GM18858 (cell line): ENCODE data around the gene TPP2.

Source experiments
- ATAC-seq: cut with Tn5 transposase; IDR thresholded peaks from one replicate; pipeline ENCODE4 v1.9.1; 2021; ENCODE audit not compliant: unreplicated experiment

TPP2 gene

DNA sequence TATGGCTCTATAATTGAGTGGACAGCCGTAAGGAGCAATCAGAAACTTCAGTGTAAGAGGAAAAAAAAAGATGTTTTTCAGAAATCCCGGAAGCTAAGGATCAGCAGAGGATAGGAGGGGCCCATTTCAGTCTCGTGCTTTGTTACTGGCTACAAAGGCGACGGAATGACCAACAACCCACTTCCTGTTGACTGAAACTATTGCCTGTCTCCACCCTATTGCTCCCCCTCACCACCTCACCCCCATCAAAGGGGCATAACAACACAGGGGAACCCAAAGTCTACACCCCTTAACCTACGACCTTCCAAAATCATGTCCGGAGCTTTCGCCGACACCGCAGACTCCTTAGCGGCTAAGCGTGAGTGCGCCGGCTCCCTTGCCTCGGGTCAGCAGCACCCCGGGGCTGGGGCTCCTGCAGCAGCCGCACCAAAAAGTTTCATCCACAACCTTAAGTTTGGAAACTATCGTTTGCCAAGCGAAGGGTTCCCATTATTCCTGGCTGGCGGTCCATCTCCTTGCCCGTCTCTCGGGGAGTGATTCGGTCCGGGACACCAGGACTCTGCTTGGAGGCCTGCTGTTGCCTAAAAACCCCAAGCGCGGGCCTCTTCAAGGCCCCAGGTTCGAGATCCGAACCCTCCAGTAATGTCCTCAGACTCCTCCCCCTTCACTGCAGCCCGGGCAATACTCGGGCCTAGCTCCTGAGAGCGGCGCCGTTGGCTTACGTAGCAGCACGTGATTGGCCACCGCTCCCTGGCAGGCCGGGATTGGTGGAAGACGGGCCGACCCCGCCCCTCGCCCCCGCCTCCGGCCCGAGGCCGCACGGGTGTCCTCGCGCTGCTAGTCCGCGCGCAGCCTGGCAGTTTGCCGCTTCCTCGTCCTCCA, at the start of gene TPP2:
TPP2 (plus strand) TSS at position 840 of the 882 bp plus-strand sequence. CDS start 53 bp downstream, outside the sequence.
- peak; percentile 74 for ATAC-seq

DNA sequence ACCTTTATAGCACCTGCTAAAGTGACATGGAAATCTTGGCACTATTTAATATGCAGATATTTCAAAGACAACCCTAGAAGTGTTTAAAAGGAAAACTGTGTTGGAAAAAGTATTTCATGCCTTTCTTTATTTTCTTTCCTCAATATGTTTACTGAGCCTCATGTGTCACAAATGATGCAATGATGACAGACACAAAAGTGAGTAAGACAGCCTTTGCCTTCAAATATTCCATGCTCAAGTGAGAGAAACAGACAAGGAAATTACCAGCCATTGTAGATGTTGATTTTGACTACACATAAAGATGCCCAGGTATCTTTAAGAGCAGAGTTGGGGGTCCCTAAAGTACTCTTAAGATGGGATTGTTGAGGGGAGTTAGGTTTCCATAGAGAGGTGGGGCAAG, 48.0 kb upstream of the TPP2 start:
- no peak for ATAC-seq

DNA sequence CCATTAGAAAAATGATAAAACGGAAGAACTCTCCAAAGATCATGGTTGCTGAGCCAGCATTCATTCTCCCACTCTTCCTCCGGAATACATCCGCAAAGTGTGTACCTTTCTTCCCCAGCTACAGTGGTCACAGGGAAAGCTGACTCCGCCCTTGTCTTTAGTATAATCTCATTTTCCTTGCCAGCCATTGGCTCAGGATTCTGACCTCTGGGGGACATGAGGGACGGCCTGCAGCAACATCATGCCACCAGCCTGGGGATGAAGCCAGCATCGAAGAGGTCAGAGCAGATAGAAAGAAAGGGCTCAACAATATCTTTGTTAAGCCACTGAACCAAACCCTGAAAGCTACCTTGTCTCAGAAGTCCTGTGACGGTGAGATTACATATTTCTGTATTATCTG, 46.3 kb upstream of the TPP2 start:
- no peak for ATAC-seq

DNA sequence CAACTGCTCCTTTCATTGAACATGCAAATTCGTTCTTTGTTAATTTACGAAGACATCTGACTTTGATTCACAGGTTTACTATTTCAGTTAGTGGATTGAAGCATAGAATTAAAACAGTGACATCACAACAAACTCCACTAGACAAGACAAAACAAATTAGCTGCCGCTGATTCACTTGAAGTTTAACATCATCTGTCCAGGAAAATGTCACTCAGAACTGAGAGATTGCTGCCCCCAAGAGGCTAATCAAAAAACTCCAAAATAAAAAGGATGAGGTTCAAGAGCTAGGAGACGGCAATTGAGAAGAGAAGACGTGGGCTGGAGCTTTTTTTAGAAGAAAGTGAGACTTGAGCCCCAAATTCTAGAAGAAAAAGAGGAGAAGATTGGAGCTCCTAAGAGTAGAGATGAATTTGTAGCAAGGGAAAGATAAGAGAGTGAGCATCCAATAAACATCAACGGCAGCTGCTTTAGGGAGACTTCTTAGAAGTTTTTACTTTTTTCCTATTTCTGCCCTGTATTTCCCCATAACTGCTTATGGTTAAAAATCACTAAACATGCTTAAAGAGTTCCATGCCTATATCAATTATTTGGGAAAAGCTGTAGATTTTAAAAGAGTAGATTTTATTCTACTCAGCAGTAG, 40.8 kb upstream of the TPP2 start:
- ATAC-seq, result peak; percentile 68

DNA sequence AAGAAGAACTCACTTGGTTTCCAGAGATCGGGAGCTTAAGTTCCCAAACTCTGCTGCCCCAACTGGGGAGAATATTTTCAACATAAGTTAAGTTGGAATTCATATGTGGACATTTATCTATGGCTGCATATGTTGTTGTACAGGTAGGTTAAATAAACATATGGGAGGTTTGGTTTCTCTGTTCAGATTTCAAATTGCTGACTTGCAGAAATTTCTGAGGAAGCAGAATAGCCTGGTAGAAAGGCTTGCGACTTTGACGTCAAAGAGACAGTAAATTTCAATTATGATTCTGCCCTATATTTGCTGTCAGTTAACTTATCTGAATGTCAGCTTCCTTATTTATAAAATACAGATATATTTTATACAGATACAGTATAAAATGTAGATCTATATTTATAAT, 40.0 kb upstream of the TPP2 start:
- ATAC-seq, result no peak

DNA sequence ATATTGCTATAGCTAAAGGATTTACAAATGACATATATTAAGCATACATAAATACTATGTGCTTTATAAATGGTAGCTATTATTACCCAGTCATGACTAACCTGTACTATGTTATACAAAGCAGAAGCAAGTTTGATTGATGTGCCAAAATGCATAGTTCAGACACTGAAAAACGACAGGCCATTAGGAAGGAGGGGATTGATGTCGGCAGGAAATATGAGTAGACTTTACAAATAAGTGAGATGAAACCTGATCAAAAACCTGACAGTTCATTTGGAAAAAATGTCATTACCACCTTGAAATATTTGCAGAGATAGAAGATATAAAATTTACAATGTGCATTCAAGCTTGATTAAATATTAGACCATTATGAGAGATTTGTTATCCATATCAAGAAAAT, 38.8 kb upstream of the TPP2 start:
- ATAC-seq, result no peak

DNA sequence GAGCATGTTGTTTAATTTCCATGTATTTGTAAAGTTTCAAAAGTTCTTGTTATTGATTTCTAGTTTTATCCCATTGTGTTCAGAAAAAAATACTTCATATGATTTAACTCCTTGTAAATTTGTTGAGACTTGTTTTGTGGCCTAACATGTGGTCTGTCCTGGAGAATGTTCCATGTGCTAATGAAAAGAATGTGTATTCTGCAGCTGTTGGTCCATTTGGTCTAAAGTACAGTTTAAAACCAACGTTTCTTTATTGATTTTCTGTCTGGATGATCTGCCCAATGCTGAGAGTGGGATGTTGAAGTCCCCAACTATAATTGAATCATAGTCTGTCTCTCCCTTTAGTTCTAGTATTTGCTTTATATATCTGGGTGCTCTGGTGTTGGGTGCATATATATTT, 34.9 kb upstream of the TPP2 start:
- no peak for ATAC-seq

DNA sequence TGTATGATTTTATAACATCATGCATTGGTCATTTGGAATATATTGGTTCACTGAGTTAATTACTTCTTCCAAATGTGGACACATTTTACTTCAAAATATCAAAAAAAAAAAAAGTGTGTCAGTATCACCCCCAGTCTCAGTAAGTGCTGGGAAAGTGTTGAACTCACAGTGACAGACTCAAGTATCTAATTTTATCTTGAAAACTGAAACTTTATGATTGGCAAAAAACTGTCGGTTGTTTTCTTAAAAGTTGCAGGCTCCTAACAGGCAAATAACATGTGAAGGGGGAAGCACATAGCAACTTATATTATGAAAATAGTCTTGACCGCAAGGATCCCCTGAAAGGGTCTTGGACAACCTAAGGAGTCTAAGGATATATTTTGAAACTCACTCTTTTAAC, 33.5 kb upstream of the TPP2 start:
- ATAC-seq, result no peak

DNA sequence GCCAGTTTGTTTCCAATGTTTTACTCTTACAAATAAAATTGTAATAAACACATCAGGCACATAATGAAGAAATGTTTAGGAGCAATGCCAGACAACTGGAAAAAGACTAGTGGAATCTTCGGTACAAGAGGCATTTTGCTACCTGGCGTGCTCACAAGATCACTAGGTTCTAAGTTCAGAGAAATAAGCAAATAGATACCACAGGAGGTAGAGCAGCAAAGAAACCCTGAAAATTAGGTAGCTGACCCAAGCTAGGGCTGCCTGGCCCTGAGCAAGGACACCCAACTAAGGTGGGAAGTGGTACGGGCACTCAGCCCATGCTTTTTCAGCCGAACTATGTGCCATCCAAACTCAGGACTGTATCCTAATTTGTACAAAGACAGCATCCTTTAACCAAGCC, 32.2 kb upstream of the TPP2 start:
- ATAC-seq, result no peak

DNA sequence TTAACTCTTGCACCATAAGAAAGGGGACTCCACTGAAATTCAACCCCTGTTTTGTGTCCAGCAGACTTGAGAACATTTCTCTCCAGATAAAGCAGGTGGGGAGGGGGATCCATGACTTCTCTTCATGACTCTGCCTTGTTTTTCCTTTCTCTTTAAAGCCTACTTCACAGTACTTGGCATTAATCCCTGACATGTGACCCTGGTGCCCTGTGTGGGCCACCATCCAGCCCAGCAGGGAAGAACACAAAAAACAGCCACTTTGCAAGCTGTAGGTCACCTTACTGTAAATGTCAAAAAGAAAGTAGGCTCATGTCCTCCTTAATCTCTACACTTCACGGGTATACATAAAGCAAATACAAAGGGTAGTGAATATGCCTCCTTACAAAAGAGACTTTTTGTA, 30.3 kb upstream of the TPP2 start:
- ATAC-seq, result no peak

DNA sequence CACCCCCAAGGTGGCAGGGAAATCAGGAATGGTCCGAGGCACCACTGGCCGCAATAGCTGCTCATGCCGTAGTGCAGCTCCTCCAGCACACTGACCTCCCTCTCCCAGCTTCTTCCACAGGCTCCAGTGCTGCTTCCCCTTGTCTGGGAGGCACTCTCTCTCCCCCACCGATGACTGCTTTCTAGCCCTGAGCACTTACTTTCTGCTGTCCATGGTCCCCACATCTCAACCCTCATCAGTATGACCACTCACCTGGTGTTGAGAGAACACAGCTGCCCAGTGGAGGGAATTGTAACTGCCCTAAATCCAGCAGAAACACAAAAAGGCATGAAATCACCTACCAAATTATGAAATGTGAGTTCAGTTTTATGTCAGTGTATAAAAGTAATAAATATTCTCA, 28.9 kb upstream of the TPP2 start:
- ATAC-seq, result no peak

DNA sequence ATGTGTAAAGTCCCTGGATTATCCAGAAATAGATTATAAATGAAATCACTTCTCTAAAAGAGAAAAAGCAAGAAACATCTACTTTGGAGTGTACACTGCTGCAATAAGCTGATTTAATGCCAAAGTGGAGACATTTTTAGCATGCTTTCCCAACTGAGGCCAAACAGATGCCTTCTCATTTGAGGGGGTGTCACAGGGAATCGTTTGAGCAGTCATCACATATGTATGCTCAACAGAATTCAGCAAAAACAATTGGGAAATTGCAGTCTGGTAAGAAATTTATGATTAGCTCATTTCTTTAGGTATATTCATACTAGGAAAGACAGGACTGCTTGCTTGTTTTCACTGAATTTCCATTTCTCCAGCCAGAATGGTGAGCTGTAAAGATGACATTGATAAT, 27.3 kb upstream of the TPP2 start:
- ATAC-seq, result no peak

DNA sequence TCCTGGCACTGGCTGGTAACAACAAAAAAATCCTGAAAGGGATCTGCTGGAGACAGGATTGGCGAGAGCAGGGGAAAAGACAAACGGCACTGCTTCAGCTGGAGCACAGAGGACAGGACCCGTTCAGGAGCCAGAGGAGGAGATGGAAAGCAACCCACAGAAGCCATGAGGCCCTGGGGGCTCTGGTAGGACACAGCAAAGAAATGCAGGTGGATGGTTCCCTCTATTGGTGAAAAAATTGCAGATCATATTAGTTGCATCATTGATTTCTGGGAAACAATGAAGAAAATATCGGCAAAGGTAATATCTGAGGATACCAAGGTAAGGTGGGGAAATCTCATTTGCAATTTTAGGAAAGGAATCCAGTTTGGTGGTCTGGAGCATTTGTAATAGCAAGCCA, 25.7 kb upstream of the TPP2 start:
- no peak for ATAC-seq

DNA sequence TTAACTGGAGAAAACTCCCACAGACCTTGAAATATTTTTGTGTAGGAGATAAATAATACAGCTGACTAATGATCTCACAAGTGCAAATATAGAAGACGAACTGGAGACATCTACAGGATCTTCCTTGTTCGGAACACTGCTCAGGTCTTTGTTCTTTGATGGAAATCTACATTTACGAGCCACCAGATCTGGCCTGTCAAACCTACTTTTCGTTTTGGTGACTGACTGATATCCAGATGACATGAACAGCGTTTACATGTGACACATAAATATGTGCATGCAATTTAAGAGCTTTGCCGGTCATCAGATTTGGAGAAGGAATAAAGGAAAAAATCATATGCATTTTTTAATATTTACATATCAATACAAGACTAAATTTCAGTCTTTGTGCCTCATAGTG, 24.5 kb upstream of the TPP2 start:
- no peak for ATAC-seq

DNA sequence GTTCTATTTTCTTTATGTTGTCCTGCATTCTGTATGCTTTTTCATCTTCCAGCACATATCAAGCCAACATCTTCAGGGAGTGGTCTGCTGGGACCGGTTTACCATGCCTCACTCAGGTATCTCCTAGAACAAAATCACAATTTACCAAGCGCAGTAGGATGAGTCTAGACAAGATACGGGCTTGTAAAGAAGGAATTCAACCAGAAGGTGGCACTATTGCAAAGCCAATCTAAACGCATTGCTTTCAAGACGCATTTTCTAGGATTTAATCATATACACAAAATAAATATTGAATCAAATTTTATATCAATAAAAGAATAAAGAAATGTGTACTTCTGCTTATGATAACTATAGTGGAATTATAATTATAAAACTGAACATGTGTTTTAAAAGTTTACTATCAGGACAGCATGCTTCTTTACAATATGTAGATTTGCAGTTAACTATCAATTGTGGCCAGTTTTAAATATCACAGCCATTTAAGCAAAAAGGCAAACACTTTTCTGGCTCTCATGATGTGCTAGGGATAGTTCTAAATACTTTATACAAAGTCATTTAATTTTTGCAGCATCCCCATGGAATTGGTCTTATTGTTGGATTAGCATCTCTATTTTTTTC, 16.1 kb upstream of the TPP2 start:
- peak; percentile 65 for ATAC-seq

DNA sequence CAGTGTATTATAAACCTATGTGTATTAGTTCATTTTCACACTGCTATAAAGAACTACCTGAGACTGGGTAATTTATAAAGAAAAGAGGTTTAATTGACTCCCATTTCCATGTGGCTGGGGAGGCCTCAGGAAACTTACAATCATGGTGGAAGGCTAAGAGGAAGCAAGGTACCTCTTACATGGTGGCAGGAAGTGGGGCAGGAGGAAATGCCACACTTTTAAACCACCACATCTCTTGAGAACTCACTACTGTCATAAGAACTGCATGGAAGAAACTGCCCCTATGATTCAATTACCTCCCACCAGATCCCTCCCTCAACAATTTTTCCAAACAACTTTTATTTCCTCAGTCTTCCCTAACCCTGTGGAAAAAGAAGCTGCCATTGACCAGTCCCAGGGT, 14.5 kb upstream of the TPP2 start:
- ATAC-seq, result no peak

DNA sequence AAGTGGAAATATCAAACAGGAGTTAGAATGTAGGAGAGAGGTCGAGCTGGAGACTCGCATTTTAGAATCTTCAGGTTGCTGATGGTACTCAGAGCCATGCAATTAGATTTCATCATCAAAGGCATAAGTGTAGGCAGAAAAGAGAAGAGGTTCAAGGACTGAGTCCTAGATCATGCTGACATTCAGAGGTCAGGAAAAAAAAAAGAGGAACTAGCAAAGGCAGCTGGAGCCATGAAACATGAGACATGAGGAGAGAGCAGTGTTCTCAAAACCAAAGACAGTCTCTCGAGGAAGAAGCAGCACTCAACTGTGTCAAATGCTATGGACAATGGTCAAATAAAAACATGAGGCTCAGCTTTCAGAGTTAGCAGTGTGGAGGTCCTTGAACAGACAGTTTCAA, 12.4 kb upstream of the TPP2 start:
- ATAC-seq, result peak; percentile 77

DNA sequence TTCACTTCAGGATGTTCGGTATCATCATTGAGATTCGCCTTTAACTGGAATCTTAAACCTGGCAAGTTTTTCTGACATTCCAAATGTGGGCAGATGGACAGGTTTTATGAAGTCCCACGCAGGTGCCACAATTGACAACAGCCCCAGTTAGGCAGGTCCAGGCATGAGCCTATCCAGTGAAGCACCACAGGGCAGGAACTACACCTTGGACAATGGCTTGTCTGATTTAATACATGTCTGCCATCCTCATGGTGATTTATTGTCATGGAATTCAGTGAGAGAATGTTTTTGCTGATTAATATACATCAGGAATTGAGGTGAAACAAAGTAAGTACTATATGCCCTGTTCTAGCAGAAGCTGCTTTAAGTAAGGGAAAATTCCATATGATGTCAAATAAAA, 10.2 kb upstream of the TPP2 start:
- no peak for ATAC-seq

DNA sequence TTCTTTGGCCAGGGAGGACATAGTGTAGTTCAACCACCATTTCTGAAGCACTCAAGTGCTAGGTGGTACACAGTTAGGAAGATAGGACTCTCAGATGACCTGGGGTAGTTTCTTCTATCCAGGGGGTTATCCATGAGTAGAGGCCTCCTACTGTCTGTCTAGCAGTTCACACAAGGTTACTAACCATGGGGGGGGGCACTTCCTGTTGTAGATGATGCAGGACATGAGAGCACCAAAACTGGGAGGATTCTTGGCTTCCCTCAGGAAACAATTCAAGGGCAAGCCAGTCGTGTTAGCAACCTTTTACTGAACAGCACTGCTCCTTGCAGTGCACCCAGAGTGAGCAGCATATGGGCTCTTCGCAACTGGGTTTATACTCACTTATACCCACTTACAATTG, 8.9 kb upstream of the TPP2 start:
- no peak for ATAC-seq

DNA sequence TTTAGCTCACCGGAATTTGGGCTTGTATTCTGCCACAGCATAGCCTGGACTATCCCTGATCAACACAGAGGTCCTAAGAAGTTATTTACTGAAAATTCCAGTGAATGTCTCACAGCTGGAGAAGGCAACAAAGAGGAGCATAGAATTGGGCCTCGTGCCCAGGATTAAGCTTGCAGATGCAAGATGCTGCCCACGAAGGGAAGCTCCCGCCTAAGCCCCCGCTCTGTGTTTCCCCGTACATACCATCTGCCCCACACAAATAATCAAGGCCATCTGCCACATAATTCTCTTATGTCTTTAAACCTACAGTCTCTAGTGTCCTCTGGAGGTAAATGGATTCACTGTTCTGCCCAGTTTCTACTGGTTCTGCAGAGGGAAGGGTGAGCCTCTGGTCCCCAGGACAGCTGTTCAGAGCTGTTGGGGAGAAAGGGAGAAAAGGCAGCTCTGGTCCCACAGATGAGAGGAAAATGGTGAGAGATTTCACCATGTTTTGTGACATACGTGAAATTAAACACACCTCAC, 7.4 kb upstream of the TPP2 start:
- ATAC-seq, result no peak

DNA sequence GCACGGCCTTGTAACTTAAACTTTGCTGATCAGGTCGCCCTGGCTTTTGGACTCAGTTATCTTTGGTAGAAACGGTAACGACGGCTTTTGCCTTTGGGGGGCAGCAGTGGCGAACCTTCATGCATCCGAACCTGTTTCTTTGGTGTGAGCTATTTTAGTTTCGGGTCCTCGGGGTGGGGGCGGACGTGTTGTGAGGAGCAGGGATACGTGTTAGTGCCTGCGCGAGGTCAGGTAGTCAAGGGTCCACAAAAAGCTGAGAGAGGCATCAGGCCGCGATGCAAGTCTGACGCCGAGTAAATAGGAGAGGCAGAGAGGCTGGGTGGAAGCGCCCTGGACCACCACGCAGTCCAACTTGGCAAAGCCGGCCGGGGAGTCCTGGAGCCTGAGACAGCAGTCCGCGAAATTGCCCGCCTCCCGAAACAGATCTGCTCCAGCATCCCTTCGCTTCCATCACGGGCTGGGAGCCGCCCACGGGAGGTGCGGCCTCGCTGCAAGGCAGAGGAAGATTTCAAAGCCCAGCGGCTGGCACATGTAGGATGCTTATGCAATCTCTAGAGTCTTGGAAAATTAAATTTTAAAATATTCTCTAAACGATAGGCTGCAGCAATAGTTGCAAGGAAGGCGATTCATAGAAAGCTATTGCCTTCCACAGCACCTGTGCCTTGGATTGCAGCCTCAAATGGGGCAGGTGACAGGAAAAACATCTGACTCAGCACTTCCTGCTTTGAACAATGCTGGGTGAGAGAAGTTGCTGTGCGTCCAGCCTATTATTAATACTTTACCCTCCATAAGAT, 4.6 kb upstream of the TPP2 start:
- peak; percentile 34 for ATAC-seq
